Muscle of back (tissue), 11 donors: ENCODE results near the gene KCNK10. TPM values are rescaled to one million over a fixed set of nuclear protein-coding genes. Genes with fewer than 3 reads are reported as not detected.

Experiments used
- DNase-seq, 3 donors: peaks; one replicate each; pipeline versions ENCODE4 v3.0.0 to v3.0.0-alpha.2; 2013
- polyA plus RNA-seq, 10 donors: library from polyadenylated mRNA; unstranded; fragments of 120-200 nt; gene quantifications; one replicate each; pipeline ENCODE4 v1.2.1, GENCODE V29; 2013; ENCODE audit not compliant: insufficient read length in 10 of 10

The KCNK10 gene
- polyA plus RNA-seq, 10 donors = 0.01 to 0.15 (median 0.06) TPM; not detected in 2

DNA sequence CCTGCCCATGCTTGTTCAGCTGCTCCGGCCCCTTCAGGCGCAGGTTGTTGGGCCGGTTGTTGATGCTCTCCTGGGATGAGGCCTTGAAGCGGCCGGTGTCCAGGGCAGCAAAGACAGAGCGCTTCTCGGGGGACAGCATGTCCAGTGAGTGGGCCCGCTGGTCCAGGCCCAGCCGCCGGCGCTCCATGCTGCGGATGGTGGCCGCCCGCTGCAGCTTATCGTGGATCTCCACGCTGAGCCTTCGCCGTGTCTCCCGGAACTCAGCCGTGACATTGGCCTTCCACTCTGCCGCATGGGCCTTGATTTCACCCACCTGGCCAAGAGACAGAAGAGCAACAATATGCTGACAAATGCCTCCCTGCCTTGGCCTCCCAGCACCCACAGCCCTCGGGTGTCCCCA lies 137.2 kb downstream of the KCNK10 start:
- DNase-seq = no peak

DNA sequence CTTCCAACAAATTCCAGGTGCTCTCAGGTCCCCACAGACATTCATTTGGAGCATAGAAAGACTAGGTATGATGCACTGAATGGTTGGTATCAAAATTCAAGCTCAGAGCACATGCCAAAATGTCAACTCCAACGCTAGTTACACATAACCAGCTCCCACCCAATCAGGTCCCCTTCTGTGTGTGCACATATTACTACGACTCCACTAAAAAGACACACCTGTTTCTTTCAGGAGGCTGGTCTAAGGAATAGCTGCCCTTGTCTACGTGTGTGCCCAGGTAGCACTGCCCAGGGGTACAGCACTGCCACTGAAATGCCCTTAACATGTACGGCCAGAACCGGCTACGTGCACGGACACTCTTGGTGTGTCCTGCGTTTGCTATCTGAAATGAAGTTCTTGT lies 138.1 kb downstream of the KCNK10 start:
- DNase-seq = no peak

DNA sequence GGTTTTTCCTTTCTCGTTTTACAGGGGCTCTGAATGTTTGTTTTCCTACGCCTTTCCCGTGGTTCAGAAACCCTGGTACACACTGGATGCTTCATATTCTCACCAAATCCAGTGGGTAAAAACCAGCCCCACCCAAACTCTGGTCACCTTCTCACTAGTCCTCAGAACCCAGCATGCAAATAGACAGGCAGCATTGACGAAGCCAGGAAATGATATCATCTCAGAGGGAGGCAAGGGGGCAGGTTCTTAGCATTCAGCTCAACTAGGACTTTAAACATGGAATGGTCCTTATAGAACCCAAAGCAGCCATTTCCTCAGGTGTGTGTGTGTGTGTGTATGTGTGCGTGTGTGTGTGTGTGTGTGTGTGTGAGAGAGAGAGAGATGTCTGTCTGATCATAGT lies 142.0 kb downstream of the KCNK10 start:
- no peak for DNase-seq

DNA sequence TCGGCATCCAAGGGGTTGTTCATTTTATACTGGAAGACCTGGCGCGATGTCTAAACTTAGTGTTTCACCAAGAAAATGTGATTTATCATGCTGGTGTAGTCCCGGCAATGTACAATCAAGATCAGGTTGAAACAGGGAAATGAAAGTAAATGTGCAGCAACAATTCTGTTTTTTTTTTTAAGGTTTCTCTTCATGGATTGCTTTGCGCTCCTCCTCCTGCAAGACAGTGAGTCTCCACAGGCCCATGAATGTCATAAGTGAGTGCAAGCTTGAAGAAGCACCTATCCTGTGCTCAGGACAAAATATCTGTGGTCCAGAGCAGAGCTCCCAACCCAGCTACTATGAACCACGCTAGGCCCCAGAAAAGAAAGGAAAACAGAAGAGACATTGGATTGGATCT lies 143.4 kb downstream of the KCNK10 start:
- DNase-seq = no peak

DNA sequence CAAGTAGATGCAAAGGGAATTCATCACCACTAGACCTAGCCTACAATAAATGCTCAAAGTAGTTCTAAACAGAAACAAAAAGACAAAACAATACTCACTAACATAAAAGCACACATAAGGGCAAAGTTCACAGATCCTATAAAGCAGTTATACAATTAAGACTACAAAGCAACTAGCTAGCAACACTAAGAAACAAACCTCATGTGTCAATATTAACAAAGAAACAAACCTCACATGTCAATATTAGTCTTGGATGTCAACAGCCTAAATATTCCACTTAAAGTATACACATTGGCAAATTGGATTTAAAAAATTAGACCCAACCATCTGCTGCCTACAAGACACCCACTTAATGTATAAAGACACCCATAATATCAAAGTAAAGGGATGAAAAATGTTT lies 152.7 kb downstream of the KCNK10 start:
- no peak for DNase-seq

DNA sequence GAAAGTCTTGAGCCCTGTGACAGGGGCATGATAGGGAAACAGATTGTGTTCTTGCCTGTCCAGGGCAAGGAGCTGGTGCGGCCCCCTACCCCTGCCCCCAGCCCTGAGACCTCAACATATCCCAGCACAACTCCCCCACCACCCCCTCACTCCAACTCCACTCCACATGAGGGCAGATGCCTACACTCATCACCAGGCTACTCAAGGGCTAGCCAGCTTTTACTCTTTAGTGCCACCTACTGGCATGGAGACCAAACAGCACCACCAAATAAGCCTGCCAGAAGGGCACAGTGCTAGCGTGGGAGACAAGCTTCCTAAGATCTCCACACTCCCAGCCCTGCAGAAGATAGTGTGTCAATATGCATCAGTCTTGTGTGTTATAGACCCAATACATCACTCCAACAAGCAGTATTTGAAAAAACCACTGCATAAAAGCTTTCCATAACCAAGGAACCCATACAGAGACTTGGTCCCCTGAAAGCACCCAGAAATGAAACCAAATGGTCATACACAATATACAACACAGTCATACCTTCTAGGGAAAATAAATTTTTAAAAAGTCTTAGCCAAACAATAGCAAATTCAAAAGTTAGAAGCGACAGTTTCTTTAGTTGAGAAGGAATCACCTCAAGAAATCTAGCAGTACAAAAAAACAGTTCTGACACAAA lies 154.4 kb downstream of the KCNK10 start:
- peak in 1 of 3 donors; percentile 7 for DNase-seq

DNA sequence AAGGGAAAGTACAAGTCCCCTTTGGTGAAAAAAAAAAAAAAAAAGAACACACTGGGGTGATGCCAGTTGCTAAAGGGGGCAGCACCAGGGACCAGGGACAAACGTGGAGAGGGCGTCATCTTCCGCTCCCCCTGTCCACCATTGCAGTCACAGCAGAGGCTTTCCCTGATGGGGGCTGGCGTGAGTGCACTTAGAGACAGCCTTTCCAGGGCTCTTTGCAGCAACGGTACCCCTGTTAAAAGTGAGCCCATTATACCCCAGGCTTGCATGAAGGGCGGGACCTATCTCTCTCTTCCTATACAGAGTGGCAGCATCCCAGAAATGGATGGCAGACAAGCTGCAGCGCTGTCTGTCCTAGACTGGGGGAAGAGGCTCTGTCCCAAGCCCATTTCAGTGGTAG lies 155.0 kb downstream of the KCNK10 start:
- no peak for DNase-seq

DNA sequence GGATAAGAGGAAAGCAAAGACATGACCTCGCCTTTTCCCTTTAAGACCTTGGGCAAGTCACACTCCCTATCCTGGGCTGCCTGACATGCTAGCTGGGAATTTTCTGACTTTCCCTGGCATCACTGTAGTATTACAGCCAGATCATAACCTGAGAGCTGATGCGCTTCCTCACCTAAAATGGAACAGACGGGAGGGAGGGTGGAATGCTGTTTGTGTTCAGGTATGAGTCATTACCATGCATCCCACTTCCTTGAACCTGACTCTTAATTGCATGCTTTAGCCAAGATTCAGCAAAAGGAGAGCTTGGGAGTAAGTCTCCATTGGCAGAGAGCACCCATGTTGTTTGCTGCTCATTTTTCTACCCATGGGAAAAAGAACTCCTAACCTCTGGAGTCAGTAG lies 156.5 kb downstream of the KCNK10 start:
- no peak for DNase-seq

DNA sequence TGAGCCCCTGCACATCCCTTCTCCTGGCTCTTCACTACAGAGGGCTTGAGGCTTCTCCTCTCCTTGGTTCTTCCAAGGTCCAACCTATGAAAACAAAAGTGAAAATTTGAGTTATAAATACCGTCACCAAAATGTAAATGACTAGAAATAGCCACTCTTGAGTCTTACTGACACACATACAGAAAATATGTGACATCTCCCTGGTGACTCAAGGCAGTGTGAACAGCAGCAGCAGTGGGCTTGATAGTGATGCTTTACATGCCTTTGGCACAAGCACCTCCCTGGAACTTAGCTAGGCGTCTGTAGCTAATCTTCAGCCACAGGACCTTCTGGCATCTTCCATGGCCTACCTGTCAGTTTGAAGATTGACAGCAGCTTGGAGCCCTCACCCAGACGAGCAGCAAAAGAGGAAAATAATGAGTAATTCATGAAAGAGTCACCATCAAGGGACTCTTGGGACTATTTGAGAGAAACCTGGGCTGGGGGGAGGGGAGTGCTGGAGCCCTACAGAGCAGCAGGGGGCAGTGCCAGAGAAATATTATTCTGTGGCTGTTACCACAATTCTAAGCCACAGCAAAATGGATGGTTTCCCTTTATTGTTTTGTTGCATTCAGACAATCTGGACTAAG lies 158.0 kb downstream of the KCNK10 start:
- DNase-seq = no peak

DNA sequence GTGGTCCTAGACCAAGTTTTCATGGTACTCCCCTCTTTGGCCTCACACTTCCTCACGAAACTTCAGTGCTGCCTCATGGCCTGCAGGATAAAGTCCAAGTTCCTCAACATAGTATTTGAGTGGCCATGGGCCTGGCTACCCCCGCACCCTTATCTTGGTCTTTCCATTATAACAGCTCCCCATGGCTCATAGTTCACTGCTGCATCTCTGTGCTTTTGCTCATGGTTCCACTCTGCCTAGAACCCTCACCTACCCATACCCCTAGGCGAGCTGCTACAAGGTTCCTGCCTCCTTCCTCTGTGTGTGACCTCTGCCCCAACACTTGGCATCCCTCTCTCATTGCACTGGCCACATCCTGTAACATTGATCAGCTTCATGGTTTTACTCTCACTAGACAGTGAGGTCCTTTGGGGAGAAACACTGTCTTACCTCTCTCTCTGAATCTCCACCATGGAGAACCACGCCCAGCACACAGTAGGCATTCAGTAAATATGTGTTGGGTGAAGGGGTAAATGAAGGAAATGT lies 159.3 kb downstream of the KCNK10 start:
- DNase-seq = no peak

DNA sequence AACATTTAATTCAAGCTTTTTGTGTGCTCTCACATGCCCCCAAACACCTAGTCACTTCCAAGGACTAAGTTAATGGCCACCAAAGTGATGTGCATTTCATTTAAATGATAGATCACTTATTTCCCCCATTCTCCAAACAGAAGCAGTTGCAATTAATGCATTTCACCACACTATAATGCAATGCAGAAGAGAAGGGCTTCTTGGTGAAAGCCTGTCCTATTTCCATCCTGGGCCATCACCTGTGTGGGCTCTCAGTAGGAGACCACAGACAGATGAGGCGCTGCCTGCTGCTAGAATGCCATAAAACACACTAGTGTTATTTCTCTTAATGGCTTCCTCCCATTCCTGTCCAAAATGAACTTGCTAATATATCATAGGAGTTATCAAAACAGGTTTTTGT lies 166.9 kb downstream of the KCNK10 start:
- DNase-seq = no peak

DNA sequence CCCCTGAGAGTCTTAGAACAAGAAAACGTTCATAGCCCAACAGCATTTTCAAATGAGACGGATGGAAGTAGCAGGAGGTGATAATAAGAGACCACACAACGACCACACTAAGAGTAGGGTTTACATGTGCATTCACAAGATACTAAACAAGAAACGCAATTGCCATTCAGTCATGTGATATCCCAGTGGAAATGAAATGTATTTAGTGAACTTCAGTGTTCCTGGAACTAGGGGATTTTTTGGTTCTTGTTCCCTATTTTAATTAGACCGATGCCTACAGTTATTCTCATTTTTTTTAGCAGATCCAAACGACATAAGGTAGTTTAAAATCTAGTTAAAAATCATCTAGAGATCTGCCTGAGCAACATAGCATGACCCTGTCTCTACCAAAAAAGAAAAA lies 168.1 kb downstream of the KCNK10 start:
- DNase-seq = no peak

DNA sequence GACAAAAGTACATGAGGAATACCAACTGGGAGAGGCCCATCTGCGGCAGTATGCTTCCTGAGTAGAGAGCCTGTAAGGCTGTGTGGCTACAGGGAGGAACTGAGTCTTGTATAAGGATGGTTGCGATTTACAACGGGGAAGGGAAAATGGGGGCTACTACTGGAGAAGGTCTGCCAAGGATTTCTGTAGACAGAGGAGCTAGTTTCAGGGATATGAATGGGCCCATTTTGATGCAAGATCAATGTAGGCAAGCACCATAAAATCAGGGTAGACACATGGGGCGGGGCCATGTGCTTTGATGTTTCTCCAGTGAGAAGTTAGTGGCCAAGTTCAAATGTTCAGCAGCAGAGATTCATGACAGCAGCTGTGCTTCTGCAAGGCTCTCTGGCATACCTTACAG lies 168.7 kb downstream of the KCNK10 start:
- peak in 1 of 3 donors; percentile 14 for DNase-seq

DNA sequence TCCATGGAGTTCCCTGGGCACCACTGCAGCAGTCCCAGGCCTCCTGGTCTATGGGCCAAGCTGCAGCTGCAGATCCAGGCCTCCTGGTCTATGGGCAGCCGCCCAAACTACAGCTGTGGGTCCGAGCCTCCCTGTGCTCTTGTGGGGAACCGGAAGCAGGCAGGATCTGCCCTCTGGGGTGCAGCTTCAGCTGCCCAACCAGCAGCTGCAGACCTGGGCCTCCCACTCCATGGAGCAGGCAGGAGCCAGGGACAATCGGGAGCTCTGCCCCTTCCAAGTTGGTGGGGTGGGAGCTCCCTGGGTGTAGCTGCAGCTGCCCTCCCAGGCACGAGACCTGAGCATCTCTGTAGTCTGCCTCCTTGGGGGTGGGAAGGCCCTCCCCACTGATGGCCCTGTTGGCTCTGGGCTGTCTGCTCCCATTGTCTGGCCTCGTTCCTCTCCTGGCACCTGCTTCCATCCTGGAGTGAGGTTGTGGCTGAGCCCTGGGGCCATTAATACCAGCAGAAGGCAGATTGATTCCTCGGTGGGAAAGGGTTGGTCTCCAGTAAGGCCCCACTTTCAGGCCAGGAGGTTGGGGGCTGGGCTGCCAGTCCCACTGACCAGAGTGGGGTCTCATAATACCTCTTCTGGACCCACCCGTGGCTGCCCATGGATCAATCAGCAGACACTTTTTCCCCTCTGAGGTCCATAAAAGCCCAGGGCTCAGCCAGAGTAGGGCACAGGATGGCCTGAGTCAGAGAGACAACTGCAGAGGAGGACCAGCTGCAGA lies 176.0 kb downstream of the KCNK10 start:
- DNase-seq = no peak

DNA sequence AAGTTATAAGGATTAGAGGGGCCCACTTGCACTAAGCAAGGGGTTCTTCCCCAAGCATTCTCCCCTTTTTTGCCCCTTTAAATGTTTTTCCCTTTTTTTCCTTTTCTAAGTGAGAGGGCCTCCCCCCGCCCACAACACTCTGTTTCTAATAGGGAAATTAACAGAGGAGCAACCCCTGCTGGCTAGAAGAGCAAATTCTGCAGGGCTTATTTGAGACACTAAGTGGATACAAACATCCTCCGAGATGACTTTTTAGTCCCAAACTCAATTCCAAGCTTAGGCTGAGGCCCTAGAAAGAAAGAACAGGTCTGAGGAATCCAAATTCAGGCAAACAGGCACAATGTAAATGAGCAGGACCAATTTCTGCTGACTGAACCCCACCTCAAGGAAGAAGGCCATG lies 179.3 kb downstream of the KCNK10 start:
- DNase-seq = no peak

DNA sequence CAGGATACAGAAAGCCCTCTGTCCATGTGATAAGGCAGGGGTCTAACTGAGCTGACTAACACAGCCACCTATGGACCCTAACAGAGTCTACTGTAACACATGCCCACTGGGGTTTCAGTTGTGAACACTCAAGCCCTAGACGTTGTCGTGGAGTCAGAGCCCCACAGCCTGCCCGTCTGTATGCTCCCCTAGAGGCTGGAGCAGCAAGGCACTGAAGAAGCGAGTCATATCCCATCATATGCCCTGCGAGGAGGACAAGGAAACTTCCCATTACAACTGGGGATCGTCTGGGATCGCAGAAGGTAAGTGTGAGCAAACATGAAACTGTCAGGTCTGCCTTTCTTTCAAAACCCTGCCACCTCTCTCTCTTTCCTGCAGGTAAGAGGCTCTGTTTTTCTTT lies 180.1 kb downstream of the KCNK10 start:
- DNase-seq = no peak

DNA sequence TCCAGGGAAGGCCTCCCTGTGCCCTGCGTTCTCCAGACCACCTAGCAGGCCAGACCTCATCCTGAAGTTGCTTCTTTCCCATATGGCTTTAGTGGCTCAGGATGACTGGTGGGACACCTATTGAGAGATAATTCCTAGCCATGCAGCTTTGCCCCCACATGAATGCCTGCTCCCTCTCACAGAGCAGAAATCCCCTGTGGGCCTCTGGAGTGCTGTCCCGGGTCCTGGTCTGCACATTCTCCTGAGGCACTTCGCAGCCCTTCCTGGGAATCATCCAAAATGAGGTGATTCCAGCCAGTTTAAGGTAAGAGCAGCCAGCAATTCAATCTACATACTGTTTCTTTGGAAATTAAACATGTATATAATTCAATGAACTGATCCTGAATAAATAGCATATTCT lies 182.2 kb downstream of the KCNK10 start:
- DNase-seq = no peak

DNA sequence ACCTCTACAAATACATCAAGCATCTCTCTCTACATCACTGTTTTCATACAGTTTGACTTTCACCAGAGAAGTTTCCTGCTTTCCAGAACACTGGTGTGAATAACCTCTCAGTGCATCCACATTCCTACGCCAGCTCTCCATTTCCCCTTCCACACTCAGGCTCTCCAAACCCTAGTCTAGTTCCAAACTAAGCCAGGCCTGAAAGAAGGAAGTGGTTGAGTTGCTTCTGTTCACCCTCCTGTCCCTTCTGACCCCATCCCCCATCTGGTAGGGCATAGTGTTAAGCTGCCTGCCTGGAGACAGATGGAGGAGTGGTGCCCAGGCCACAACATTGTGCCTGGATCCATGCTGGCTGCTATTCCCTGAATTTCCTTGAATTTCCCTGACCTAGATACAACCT lies 185.7 kb downstream of the KCNK10 start:
- no peak for DNase-seq

Other genes with a start within 250 kb of the KCNK10 start
- 10 to 100 TPM in 9 of 10 donors, 1 to 10 TPM in 1; 9.9 to 16.0 (median 12.0) TPM for gene SPATA7, start 62.4 kb upstream of the KCNK10 start, polyA plus RNA-seq
- 10 to 100 TPM; 37.8 to 70.6 (median 54.6) TPM for gene PTPN21, start 231.7 kb upstream of the KCNK10 start, polyA plus RNA-seq
- 10 to 100 TPM; 31.2 to 46.0 (median 39.2) TPM for gene ZC3H14, start 239.8 kb upstream of the KCNK10 start, polyA plus RNA-seq